Spleen (tissue), 7 donors: ENCODE measurements around the gene MEGF8.

Experiments used
- CTCF ChIP-seq, 11 experiments: fragments of 200-600 bp in 7 of 11; fragments of 450-650 bp in 4 of 11; sonication (generic) in 4 of 11; IDR thresholded peaks in 8 of 11; conservative IDR thresholded peaks in 3 of 11; 1 replicate in 7 of 11; 2 replicates in 4 of 11; pipeline versions ENCODE4 v1.4.0 to v1.8.0; 2016 to 2021; ENCODE audit warnings: antibody characterized with exemption in 11 of 11, inconsistent platforms in 4 of 11, mild to moderate bottlenecking in 1 of 11
- POLR2A ChIP-seq, 3 donors: fragments of 450-650 bp; IDR thresholded peaks; one replicate each; pipeline ENCODE4 v1.5.1; 2017; ENCODE audit warnings: antibody characterized with exemption in 3 of 3, mild to moderate bottlenecking in 1 of 3
- donor health status: DM: no; HTN: no; CAD: no; lungs with moderate emphysema.
- donor health status: DM: no; HTN: no; CAD: no.
- donor health status: DM: no; HTN: no; CAD: no.

GRCh38 chr19:42294471-42295137 lies 30.8 kb upstream of the MEGF8 start:
- no peak for TF ChIP-seq CTCF (IDR thresholded peaks at IDR 0.05 in 8 of 11, conservative IDR thresholded peaks at IDR 0.05 in 3 of 11)
- no peak for TF ChIP-seq POLR2A (IDR thresholded peaks at IDR 0.05)
